Measurements from ENCODE around the gene FRAT1.

Gene FRAT1

DNA sequence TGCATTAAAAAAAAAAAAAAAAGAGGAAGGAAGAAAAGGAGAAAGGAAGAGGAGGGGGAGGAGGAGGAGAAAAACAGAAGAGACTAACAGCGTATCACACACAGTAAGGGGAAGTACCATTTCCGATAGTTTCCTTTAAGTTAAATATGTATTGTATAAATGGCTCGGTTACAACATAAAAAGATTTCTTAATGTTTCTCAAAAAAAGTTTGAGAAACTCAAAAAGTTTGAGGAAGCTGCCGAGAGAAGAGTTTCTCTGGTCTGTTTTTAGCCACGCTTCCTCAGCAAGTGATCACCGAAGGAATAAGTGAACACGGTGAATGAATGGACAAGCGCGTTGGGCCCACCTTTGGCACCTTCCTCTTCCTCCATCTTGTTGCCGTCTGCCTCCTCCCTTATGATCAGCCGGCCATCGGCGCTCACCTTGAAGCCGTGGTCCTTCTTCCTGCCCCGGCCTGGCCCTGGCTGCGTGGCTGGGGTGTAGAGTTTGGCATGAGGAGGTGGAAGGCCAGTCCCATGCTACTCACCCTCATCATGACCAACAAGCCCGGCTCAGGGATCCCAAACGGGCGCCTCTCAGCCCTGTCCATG, 46.8 kb downstream of the FRAT1 start:
- DNase-seq (ENCODE audit: low spot score): no peak

DNA sequence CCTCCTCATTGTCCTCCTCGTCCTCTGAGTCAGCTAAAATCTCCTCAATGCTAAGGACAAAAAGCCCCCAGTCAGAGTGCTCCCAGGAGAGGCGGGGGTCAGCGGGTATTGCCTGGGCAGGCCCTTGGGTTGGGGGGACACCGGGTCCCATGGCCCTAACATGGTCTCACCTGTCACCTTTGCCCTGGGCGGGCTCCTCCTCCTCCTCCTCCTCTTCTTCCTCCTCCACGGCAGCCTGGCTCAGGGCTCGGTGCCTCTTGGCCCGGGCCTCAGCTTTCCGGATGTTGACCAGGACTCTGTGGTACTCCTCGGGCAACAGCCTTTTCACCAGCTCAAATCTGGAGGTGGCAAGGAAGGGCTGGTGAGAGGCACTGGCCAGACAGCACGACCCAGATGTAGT, 47.5 kb downstream of the FRAT1 start:
- DNase-seq (ENCODE audit: low spot score): no peak

DNA sequence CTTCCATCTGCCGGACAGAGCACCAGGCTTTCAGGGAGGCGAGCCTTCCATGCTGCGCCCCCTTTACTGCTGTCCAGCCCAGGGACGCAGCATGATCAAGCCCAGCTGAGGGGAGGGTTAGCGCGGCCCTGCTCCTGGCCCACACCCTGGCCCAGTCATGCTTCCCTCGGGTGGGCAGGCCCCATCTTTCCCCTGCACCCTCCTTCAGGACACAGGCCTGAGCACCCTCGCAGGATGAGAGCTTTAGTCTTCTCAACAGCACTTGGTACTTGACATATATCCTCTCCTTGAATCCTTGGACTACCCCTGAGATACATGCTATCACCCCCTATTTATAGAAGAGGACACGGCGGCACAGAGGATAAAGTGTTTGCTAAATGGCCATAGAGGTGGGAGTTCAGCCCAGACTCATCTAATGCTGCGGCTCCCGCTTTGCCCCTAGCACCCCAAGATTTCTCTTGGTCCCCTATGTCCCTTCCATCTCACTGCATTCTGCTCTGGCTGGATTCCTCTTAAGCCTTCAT, 48.1 kb downstream of the FRAT1 start:
- no peak for DNase-seq (ENCODE audit: low spot score)
